ENCODE results near the gene PDCD1LG2. TPM values are rescaled to one million over a fixed set of nuclear protein-coding genes. Genes with fewer than 3 reads are reported as not detected.
"Not testable (repeated sequence)": the region's sequence is repeated elsewhere in the genome, so short reads cannot be mapped to it uniquely, and the experiment has no call there.

PDCD1LG2 gene
- total RNA-seq, 2 donors from 2014 or later = 0.55 to 1.7 TPM

GRCh38 chr9:5483306-5483705 lies 27.0 kb upstream of the PDCD1LG2 start:
- Mint-ChIP-seq H3K4me1 (ENCODE audit: low read depth in 2 of 2) (peaks cover 4 to 17% of the 10 kb centered on the region in 2 donors), H3K4me3 (no peak overlapping the region), H3K27ac (peak overlapping the region in 1 of 2 donors; percentile 5), H3K36me3 (peaks cover 5% of the 10 kb centered on the region), H3K9me3 (no peaks in the 10 kb centered on the region), H3K27me3 (peaks cover 6 to 9% of the 10 kb centered on the region in 2 donors)
- DNase-seq (ENCODE audit: low spot score) (no peak), ATAC-seq (no peak)

- Mint-ChIP-seq H3K36me3 (peaks cover 5% of the 10 kb centered on the region), H3K4me1 (ENCODE audit: low read depth in 2 of 2) (peaks cover 0 to 8% of the 10 kb centered on the region in 2 donors), H3K27me3 (peaks cover 6% of the 10 kb centered on the region in 2 donors), H3K9me3 (no peaks in the 10 kb centered on the region), H3K4me3 (no peak overlapping the region), H3K27ac (no peak overlapping the region)
- ATAC-seq (peak in 1 of 2 donors; percentile 62), DNase-seq (ENCODE audit: low spot score) (no peak)
These were observed 24.8 kb upstream of the PDCD1LG2 start for GRCh38 chr9:5485378-5486085.

GRCh38 chr9:5486988-5487387 lies 23.3 kb upstream of the PDCD1LG2 start:
- DNase-seq (ENCODE audit: low spot score) (no peak), ATAC-seq (peak in 1 of 2 donors; percentile 43)
- Mint-ChIP-seq H3K4me1 (ENCODE audit: low read depth in 2 of 2) (peaks cover 0 to under 1% of the 10 kb centered on the region in 2 donors), H3K27ac (peak overlapping the region in 1 of 2 donors; percentile 48), H3K36me3 (peaks cover 2% of the 10 kb centered on the region), H3K9me3 (no peaks in the 10 kb centered on the region), H3K4me3 (no peak overlapping the region), H3K27me3 (peaks cover 2% of the 10 kb centered on the region in 2 donors)

GRCh38 chr9:5488221-5489008 lies 21.9 kb upstream of the PDCD1LG2 start:
- DNase-seq (ENCODE audit: low spot score) = no peak
- H3K27ac Mint-ChIP-seq = no peak overlapping the region
- H3K9me3 Mint-ChIP-seq = no peaks in the 10 kb centered on the region
- H3K27me3 Mint-ChIP-seq = peaks cover 0 to under 1% of the 10 kb centered on the region in 2 donors
- peaks cover 5 to 7% of the 10 kb centered on the region in 2 donors for H3K4me1 Mint-ChIP-seq (ENCODE audit: low read depth in 2 of 2)
- no peaks in the 10 kb centered on the region for H3K36me3 Mint-ChIP-seq
- no peak overlapping the region for H3K4me3 Mint-ChIP-seq
- no peak for ATAC-seq

GRCh38 chr9:5489630-5490490 lies 20.5 kb upstream of the PDCD1LG2 start:
- H3K4me1 Mint-ChIP-seq (ENCODE audit: low read depth in 2 of 2) = peaks cover 12 to 18% of the 10 kb centered on the region in 2 donors
- ATAC-seq (no peak), DNase-seq (ENCODE audit: low spot score) (no peak)
- peaks cover 6% of the 10 kb centered on the region for H3K36me3 Mint-ChIP-seq
- no peaks in the 10 kb centered on the region for H3K9me3 Mint-ChIP-seq
- H3K27me3 Mint-ChIP-seq = peaks cover 0 to 2% of the 10 kb centered on the region in 2 donors
- H3K4me3 Mint-ChIP-seq = no peak overlapping the region
- no peak overlapping the region for H3K27ac Mint-ChIP-seq

- H3K27ac Mint-ChIP-seq = peak overlapping the region; percentile 68 to 95
- peaks cover 0 to 4% of the 10 kb centered on the region in 2 donors for H3K27me3 Mint-ChIP-seq
- DNase-seq (ENCODE audit: low spot score) (no peak), ATAC-seq (no peak)
- H3K36me3 Mint-ChIP-seq = peaks cover 6% of the 10 kb centered on the region
- peaks cover 12 to 18% of the 10 kb centered on the region in 2 donors for H3K4me1 Mint-ChIP-seq (ENCODE audit: low read depth in 2 of 2)
- H3K9me3 Mint-ChIP-seq = no peaks in the 10 kb centered on the region
- peak overlapping the region; percentile 83 for H3K4me3 Mint-ChIP-seq
These were observed 17.2 kb upstream of the PDCD1LG2 start for GRCh38 chr9:5492965-5493678.

GRCh38 chr9:5493679-5494511 lies 16.4 kb upstream of the PDCD1LG2 start:
- DNase-seq (ENCODE audit: low spot score) (no peak), ATAC-seq (peak; percentile 84 to 90)
- Mint-ChIP-seq H3K4me1 (ENCODE audit: low read depth in 2 of 2) (peaks cover 12 to 18% of the 10 kb centered on the region in 2 donors), H3K27me3 (peaks cover 0 to 4% of the 10 kb centered on the region in 2 donors), H3K4me3 (peak overlapping the region; percentile 83), H3K36me3 (peaks cover 6% of the 10 kb centered on the region), H3K27ac (peak overlapping the region; percentile 68 to 95), H3K9me3 (no peaks in the 10 kb centered on the region)

GRCh38 chr9:5494765-5495164 lies 15.6 kb upstream of the PDCD1LG2 start:
- not testable (repeated sequence) for H3K36me3 Mint-ChIP-seq; H3K4me3 Mint-ChIP-seq; ATAC-seq; H3K9me3 Mint-ChIP-seq; H3K27me3 Mint-ChIP-seq; DNase-seq (ENCODE audit: low spot score)
- peaks cover 14 to 21% of the 10 kb centered on the region in 2 donors for H3K4me1 Mint-ChIP-seq (ENCODE audit: low read depth in 2 of 2)
- peak overlapping the region in 1 of 2 donors; percentile 95 for H3K27ac Mint-ChIP-seq

- DNase-seq (ENCODE audit: low spot score) = no peak
- Mint-ChIP-seq H3K4me1 (ENCODE audit: low read depth in 2 of 2) (peaks cover 14 to 27% of the 10 kb centered on the region in 2 donors), H3K9me3 (no peaks in the 10 kb centered on the region), H3K4me3 (no peak overlapping the region), H3K27me3 (peaks cover 6 to 11% of the 10 kb centered on the region in 2 donors), H3K36me3 (peaks cover 17% of the 10 kb centered on the region), H3K27ac (no peak overlapping the region)
- no peak for ATAC-seq
These were observed 11.2 kb upstream of the PDCD1LG2 start for GRCh38 chr9:5499157-5499556.

- ATAC-seq (no peak), DNase-seq (ENCODE audit: low spot score) (no peak)
- peaks cover 13 to 30% of the 10 kb centered on the region in 2 donors for H3K4me1 Mint-ChIP-seq (ENCODE audit: low read depth in 2 of 2)
- no peak overlapping the region for H3K27ac Mint-ChIP-seq
- H3K4me3 Mint-ChIP-seq = peak overlapping the region; percentile 31
- no peaks in the 10 kb centered on the region for H3K9me3 Mint-ChIP-seq
- peaks cover 21% of the 10 kb centered on the region for H3K36me3 Mint-ChIP-seq
- H3K27me3 Mint-ChIP-seq = peaks cover 12 to 19% of the 10 kb centered on the region in 2 donors
These were observed 10.4 kb upstream of the PDCD1LG2 start for GRCh38 chr9:5499889-5500398.

GRCh38 chr9:5500441-5501235 lies 9.7 kb upstream of the PDCD1LG2 start:
- H3K27ac Mint-ChIP-seq = no peak overlapping the region
- H3K9me3 Mint-ChIP-seq = no peaks in the 10 kb centered on the region

More at GRCh38 chr9:5500441-5501235, 9.7 kb upstream of the PDCD1LG2 start:
- no peak for DNase-seq (ENCODE audit: low spot score)
- ATAC-seq = peak; percentile 56 to 66
- Mint-ChIP-seq H3K36me3 (peaks cover 27% of the 10 kb centered on the region), H3K27me3 (peaks cover 17 to 21% of the 10 kb centered on the region in 2 donors), H3K4me1 (ENCODE audit: low read depth in 2 of 2) (peaks cover 13 to 30% of the 10 kb centered on the region in 2 donors), H3K4me3 (peak overlapping the region; percentile 31)

Data from natural killer cell treated with Interleukin-12 subunit alpha and Interleukin-12 subunit beta and Interleukin-15 and Interleukin-18, amount 100 ng/mL, for 72 hours (primary cell).